Stomach smooth muscle (tissue), 2 donors: ENCODE results near the gene PSME3.
"Not testable (repeated sequence)": the region's sequence is repeated elsewhere in the genome, so short reads cannot be mapped to it uniquely, and the experiment has no call there.

ENCODE experiments used
- H3K27ac ChIP-seq: one replicate; pipeline ENCODE4 v1.7.0; 2013; ENCODE audit warnings: mild to moderate bottlenecking, low read length, inconsistent platforms
- H3K27me3 ChIP-seq, 2 donors: one replicate each; pipeline ENCODE4 v1.7.0; 2013; ENCODE audit warnings: low read length in 2 of 2; ENCODE audit not compliant: insufficient read depth in 2 of 2, control insufficient read depth in 1 of 2
- H3K36me3 ChIP-seq, 2 donors: one replicate each; pipeline ENCODE4 v1.7.0; 2013; ENCODE audit warnings: low read length in 2 of 2; ENCODE audit not compliant: control insufficient read depth in 2 of 2, insufficient read depth in 2 of 2
- H3K4me1 ChIP-seq: one replicate; pipeline ENCODE4 v1.7.0; 2013; ENCODE audit warnings: low read length; ENCODE audit not compliant: control insufficient read depth, insufficient read depth
- H3K4me3 ChIP-seq, 2 donors: one replicate each; pipeline ENCODE4 v1.7.0; 2013; ENCODE audit warnings: low read length in 2 of 2
- H3K9ac ChIP-seq, 2 donors: one replicate each; pipeline ENCODE4 v1.7.0; 2013; ENCODE audit warnings: low read length in 2 of 2, mild to moderate bottlenecking in 1 of 2
- H3K9me3 ChIP-seq, 2 donors: one replicate each; pipeline ENCODE4 v1.7.0; 2013; ENCODE audit warnings: low read length in 2 of 2; ENCODE audit not compliant: control insufficient read depth in 2 of 2
- donor health status: healthy.
- donor health status: Pancreatic carcinoma.

The PSME3 gene

DNA sequence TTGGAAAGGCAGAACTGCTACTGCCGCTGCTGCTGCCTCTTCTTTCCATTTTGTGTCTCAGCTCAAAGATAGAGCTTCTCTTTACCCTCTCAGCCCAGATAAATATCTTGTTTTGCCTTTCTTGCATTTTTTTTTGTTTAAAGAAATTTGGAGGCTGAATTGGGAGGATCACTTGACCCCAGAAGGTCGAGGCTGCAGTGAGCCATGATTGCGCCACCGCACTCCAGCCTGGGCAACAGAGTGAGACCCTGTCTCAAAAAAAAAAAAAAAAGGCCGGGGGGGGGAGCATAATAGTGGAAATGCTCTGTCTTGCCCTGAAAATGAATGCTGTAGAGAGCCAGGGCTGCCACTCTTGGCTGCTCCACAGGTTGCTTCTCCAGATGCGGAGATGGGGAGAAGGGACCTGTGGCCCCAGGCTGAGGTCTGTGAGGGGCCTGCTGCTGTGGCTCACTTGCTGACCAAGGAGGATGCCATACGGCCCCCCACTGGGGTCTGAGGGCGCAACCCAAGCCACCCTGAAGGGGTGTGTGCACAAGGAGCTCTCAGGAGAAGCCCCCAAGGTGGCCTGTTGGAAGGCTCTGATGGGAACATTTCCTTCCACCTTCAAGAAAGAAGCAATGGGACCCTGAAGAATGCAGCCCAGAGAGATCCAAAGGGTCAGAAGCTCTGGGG lies 45.9 kb downstream of the PSME3 start:
- Histone ChIP-seq H3K9me3 (no peaks in the 10 kb centered on the region), H3K27ac (no peak overlapping the region), H3K36me3 (peaks cover 0 to 4% of the 10 kb centered on the region in 2 donors), H3K27me3 (no peaks in the 10 kb centered on the region), H3K9ac (no peak overlapping the region), H3K4me1 (peaks cover 2% of the 10 kb centered on the region), H3K4me3 (no peak overlapping the region)

DNA sequence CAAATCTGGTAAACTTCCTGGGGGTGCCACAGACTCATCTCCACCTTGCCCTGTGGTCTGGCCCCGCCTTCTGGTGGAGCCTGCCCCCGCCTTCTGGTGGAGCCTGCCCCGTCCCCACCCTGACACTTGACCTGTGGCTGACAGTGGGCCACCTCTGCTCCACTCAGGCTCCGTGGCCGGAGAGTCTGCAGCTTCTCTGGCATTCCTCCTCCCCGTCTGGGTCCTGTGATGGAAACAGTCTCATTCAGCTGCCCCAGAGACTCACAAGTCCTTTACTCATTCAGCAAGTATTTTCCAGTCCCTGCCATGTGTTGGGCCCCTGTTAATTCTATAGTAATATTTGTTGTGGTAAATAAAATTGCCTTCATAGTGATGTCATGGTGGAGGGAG lies 46.4 kb downstream of the PSME3 start:
- Histone ChIP-seq H3K4me1 (peaks cover 2% of the 10 kb centered on the region), H3K27ac (no peak overlapping the region), H3K9ac (no peak overlapping the region), H3K9me3 (no peaks in the 10 kb centered on the region), H3K27me3 (no peaks in the 10 kb centered on the region), H3K4me3 (no peak overlapping the region), H3K36me3 (peaks cover 0 to 2% of the 10 kb centered on the region in 2 donors)

DNA sequence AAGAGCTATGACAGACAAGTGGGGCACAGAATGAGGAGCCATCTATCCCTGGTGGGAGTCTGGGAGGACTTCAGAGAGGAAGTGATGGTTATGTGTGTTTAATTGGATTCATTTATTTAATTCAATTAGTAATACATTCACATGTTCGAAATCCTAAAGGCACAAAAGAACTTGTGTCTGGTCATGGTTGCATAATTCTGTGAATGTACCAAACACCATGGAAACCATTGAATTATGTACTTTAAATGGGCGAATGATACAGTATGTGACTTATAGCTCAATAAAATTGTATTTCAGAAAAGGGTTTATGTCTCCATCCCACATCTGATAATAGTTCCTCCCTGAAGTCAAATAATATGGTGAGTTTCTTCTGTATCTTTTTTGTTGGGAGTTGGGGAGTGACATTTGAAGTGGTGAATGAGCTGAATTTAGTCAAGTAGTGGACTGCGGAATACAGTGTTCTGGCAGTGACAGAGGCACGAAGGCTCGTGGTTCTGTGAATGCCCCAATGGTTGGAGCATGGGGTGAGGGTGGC lies 47.6 kb downstream of the PSME3 start:
- no peaks in the 10 kb centered on the region for H3K27me3 ChIP-seq
- H3K9ac ChIP-seq: no peak overlapping the region
- H3K27ac ChIP-seq: no peak overlapping the region
- no peaks in the 10 kb centered on the region for H3K9me3 ChIP-seq
- H3K4me1 ChIP-seq: peaks cover 2% of the 10 kb centered on the region
- H3K36me3 ChIP-seq: no peaks in the 10 kb centered on the region
- no peak overlapping the region for H3K4me3 ChIP-seq

GRCh38 chr17:42881706-42882105 lies 48.5 kb downstream of the PSME3 start:
- H3K4me1 ChIP-seq, H3K9me3 ChIP-seq, H3K36me3 ChIP-seq, H3K4me3 ChIP-seq, H3K27ac ChIP-seq, H3K27me3 ChIP-seq, H3K9ac ChIP-seq: not testable (repeated sequence)

DNA sequence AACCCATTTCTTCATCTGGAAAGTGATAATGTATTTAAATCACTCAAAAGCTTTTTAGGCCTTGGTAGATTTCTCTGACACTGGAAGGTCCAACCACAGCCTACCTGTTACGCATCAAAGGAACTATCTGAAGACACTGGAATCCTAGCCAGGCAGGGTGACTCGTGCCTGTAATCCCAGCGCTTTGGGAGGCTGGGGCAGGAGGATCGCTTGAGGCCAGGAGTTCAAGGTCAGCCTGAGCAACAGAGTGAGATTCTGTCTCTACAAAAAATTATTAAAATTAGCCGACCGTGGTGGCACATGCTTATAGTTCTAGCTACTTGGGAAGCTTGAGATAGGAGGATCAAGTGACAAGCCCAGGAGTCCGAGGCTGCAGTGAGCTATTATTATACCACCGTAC lies 49.0 kb downstream of the PSME3 start:
- H3K27me3 ChIP-seq: no peaks in the 10 kb centered on the region
- no peak overlapping the region for H3K9ac ChIP-seq
- H3K36me3 ChIP-seq: no peaks in the 10 kb centered on the region
- H3K4me1 ChIP-seq: peaks cover 2% of the 10 kb centered on the region
- no peak overlapping the region for H3K4me3 ChIP-seq
- H3K9me3 ChIP-seq: no peaks in the 10 kb centered on the region
- H3K27ac ChIP-seq: no peak overlapping the region

DNA sequence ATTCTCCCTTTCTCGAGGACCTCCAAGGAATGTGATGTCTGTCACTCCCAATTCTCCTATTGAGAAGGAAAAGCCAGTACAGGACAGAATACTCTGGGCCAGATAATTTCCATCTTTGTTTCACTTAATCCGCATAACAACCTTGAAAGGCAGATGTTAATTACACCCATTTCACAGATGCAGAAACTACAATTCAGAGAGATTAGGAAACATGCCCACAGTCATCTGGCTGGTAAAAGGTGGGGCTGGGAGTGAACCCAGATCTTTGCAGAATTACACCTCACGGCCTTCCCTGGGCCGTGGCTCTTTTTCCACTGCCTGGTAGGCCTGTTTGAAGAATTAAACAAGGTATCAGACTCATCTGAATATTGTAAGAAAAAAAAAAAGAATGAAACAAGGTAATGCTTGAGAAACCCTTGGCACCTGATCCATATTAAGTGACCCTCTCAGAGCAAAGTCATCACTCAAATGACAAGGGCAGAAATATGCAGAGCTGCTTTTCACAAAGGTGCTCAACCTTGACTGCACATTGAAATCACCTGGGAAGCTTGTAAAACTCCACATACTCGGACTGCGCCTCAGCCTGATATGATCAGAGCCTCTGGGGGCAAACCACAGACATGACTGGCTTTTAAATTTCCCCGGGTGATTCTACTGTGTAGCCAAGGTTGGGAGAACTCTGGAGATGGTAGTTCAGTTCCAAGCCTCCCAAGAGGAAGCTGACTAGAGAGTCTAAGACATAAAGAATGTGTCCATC lies 50.8 kb downstream of the PSME3 start:
- Histone ChIP-seq H3K27me3 (no peaks in the 10 kb centered on the region), H3K27ac (no peak overlapping the region), H3K4me1 (peaks cover 2% of the 10 kb centered on the region), H3K4me3 (no peak overlapping the region), H3K9ac (no peak overlapping the region), H3K9me3 (no peaks in the 10 kb centered on the region), H3K36me3 (no peaks in the 10 kb centered on the region)

DNA sequence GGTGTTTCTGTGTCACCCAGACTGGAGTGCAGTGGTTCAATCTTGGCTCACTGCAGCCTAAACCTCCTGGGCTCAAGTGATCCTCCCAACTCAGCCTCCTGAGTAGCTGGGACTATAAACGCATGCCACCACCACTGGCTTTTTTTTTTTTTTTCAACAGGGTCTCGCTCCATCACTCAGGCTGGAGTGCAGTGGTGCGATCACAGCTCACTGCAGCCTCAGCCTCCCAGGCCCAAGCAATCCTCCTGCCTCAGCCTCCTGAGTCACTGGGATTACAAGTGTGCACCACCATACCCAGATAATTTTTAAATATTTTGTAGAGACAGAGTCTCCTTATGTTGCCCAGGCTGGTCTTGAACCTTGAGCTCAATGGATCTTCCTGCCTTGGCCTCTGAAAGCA lies 52.6 kb downstream of the PSME3 start:
- H3K4me1 ChIP-seq, H3K27ac ChIP-seq, H3K4me3 ChIP-seq, H3K9ac ChIP-seq, H3K27me3 ChIP-seq, H3K36me3 ChIP-seq, H3K9me3 ChIP-seq: not testable (repeated sequence)

DNA sequence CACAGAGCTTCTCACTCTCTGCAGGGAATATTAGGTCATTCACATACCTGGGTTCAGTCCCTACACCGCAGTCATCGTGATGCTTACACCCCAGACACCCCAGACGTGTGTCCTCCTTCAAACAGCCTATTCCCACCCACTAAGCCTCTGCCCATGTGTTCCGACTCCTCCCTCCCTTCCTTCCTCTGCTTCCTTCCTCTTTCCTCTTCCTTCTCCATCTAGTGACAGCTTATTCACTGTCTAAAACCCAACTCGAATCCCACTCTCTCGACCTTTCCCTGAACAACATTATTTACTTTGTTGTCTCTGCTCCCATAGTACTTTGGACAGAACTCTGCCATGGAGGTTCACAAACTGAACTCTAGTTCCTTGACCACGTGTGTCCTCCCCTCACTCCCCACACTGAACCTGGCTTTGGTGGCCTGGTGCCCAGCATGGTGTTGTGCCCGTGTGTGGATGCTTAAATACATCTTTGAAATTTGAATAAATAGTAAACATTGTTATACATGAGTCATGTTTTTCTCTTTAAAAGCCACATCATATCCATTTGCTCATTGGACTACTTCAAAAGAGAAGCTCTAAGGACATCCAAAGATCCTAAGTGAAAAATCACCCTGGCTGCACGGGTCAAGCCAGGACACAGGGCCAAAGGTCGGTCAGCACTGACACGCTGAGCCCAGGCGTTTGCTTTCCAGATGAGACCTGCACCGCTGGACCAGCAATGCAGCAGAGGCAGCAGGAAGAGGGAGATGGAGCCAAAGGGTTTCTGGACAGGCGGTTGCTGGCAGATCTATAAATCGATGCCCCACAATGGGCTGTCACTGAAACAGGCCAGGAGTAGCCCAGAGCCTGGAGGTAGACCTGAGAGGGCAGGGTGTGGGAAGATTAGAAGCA lies 53.3 kb downstream of the PSME3 start:
- no peak overlapping the region for H3K4me3 ChIP-seq
- H3K9ac ChIP-seq: no peak overlapping the region
- no peak overlapping the region for H3K27ac ChIP-seq
- no peaks in the 10 kb centered on the region for H3K36me3 ChIP-seq
- peaks cover 9% of the 10 kb centered on the region for H3K4me1 ChIP-seq
- H3K9me3 ChIP-seq: no peaks in the 10 kb centered on the region
- no peaks in the 10 kb centered on the region for H3K27me3 ChIP-seq

DNA sequence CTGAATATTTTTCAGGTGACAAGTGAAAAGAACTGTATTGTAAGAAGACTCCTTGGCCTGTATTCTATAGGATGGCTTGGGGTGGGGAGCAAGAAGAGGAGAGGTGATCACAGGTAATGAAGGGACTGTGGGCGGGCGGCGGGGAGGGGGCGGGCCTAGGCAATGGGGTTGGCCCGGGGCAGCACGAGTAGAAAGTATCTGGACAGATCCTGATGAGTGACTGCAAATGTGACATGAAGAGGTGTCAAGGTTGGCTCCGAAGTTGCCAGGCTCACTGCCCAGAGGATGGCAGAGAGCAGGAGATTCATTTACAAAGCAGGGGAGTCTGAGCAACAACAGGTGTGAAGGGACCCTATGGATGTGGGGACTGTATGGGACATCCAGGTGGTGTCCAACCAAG lies 56.6 kb downstream of the PSME3 start:
- no peak overlapping the region for H3K27ac ChIP-seq
- no peaks in the 10 kb centered on the region for H3K9me3 ChIP-seq
- H3K27me3 ChIP-seq: no peaks in the 10 kb centered on the region
- H3K4me3 ChIP-seq: no peak overlapping the region
- no peak overlapping the region for H3K9ac ChIP-seq
- H3K4me1 ChIP-seq: peaks cover 12% of the 10 kb centered on the region
- H3K36me3 ChIP-seq: no peaks in the 10 kb centered on the region

GRCh38 chr17:42891539-42892152 lies 58.4 kb downstream of the PSME3 start:
- Histone ChIP-seq H3K27me3 (no peaks in the 10 kb centered on the region), H3K27ac (peak overlapping the region; percentile 80), H3K4me1 (peaks cover 17% of the 10 kb centered on the region), H3K36me3 (no peaks in the 10 kb centered on the region), H3K4me3 (peak overlapping the region in 1 of 2 donors; percentile 29), H3K9ac (peak overlapping the region; percentile 17 to 78), H3K9me3 (no peaks in the 10 kb centered on the region)
